Measurements from ENCODE around the gene ITPR2.
"Not testable (repeated sequence)": the region's sequence is repeated elsewhere in the genome, so short reads cannot be mapped to it uniquely, and the experiment has no call there.

Gene ITPR2

DNA sequence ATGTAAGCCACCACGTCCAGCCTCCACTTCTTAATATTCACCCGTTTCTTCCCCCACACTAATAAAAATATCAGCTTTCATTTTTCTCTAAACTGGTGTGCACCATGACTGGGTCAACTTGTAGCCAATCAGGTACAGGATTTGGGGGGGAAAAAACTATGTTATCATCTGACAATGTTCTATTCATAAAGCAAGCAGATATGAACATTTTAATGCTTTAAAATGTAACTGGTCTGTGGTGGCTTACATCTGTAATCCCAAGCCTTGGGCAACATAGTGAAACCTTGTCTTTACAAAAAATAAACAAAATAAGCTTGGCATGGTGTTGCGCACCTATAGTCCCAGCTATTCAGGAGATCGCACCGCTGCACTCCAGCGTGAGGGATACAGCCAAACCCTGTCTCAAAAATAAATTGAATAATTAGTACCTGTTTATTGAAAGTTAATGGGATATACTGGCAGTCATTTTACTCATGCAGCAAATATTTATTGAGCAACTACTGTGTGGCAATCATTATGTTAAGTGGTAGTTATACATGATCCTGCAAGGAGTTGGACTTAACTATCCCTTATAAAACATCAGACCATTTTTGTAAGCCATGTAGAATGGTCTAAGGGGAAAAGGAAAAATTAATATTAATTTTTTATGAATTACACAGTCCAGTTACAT lies 15.3 kb upstream of the ITPR2 start:
- no peak for DNase-seq (ENCODE audit: low read depth)

GRCh38 chr12:26847431-26847830 lies 14.4 kb upstream of the ITPR2 start:
- no peak for DNase-seq (ENCODE audit: low read depth)

- DNase-seq (ENCODE audit: low read depth): no peak
Measured at GRCh38 chr12:26846416-26846815, 13.4 kb upstream of the ITPR2 start.

DNA sequence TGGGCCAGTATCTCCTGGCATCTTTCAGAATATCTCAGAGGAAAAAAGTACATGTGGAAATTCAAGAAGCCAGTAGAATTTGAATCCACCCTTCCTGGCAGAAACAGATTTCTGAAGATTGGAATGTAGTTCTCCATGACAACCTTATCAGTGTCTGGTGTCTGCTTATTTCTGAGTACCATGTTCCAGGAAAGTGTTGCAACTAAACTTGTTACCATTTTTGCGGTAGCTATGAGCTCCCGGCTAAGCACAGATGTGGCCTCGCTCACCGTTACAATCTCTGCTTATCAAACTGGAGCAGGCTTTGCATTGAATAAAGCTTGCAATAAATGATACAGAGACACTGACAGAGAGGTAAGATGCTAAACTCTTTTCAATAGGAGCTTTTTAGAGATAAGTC lies 13.0 kb upstream of the ITPR2 start:
- no peak for DNase-seq (ENCODE audit: low read depth)

DNA sequence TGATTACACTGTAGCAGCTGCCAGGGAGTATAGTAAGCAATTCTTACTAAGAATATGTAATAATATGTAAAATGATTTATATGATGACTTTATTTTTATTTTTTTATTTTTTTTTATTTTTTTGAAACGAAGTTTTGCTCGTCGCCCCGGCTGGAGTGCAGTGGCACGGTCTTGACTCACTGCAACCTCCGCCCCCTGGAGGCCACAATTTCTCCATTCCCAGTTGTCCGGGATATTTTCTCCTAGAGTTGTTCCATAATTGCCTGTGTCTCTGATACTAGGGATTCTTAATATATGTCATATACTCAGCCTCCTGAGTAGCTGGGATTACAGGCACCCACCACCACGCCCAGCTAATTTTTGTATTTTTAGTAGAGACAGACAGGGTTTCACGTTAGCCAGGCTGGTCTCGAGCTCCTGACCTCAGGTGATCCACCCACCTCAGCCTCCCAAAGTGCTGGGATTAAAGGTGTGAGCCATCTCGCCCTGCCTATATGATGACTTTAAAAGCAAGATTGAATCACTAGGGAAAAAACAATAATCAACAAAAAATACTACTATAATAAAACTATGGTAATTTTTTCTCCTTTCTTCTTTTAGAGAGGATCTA lies 12.2 kb upstream of the ITPR2 start:
- no peak for DNase-seq (ENCODE audit: low read depth)

GRCh38 chr12:26843311-26843710 lies 10.3 kb upstream of the ITPR2 start:
- DNase-seq (ENCODE audit: low read depth): no peak

- no peak for DNase-seq (ENCODE audit: low read depth)
Measured at GRCh38 chr12:26841085-26841484, 8.1 kb upstream of the ITPR2 start.

DNA sequence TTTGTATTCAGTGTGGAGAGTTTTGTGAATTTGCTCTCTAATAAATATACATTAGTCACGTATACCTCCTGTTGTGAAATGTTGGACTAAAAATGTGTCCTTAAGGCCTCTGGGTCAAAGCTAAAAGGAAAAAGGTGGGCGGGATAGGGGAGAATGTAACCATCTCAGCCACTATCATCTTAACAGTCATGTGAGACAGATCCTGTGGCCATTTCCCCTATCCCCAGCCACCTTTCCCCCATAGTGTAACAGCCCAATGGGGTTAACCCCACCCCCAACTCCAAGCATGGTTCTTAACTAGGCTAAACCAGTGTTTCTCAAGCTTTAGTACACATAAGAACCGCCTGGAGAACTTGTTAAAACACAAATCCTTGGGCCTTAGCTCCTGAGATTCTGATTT lies 6.5 kb upstream of the ITPR2 start:
- DNase-seq (ENCODE audit: low read depth): no peak

GRCh38 chr12:26838888-26839416 lies 6.0 kb upstream of the ITPR2 start:
- DNase-seq (ENCODE audit: low read depth): no peak

DNA sequence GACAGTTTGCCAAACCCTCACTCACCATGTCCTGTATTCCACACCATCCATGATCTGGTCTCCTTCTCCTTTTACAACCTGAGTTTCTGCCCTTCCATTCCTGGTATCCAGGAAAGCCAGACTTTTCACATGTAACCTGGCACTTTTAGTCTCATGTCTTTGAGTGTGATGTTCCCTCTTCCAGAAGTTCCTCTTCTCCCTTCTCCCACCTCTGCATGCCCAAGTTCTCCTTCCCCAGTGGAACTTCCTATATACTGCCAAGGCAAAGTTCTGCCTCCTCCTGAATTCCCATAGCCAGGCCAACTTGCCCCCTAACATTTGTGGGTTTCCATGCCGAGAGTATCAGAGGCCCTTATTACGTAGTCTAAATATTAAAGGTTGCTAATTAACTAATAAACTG lies 3.2 kb upstream of the ITPR2 start:
- no peak for DNase-seq (ENCODE audit: low read depth)

DNA sequence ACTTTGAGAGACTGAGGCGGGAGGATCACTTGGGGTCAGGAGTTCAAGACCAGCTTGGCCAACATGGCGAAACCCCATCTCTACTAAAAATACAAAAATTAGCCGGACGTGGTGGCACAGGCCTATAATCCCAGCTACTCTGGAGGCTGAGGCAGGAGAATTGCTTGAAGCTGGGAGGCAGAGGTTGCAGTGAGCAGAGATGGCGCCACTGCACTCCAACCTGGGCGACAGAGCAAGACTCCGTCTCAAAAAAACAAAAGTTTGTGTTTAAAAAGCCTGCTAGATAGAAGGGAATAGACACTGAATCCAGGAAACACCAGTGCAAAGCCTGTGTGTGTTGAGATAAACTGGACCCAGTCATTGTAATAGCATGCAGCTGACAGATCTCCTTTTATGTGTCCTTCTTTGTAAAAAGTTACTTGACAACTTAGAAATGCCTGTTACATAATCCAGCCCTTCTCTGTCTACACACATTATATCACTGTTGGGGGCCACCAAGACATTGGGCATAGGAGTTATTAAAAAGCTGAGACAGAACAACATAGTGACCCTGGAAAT lies 1.6 kb upstream of the ITPR2 start:
- DNase-seq (ENCODE audit: low read depth): not testable (repeated sequence)

DNA sequence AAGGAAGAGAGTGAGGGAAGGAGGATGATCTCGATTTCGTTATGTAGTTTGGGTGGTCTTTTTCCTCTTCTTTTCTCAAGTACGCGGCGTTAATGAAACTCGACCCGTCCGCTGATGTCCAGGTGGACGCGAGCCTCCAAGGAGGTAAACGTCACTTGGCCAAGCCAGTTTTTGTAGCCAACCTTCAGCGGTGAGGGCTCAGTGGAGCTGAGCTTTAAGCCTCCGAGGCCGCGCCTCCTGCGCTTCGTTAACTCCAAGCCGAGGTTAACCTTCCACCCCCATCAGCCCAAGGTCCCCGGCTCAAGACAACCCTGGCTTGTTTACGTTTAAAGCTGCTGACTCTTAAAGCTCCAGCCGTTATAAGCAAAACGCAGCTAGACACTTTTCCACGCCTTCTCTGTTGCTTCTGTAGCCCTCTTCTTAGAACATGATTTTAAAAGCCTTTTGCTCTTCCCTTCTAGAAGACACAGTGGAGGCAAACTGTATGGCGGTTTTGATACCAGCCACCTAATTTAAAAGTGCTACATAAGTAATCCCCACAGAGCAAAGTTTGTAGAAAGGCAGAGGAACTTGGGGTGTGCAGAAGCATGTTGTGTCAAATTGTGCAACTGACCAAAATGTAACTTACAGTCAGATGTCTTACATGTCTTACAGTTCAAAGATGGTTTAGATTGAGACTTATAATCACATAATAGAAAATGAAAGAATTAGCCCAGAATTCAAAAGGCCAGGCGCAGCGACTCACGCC lies 923 bp upstream of the ITPR2 start:
- DNase-seq (ENCODE audit: low read depth): peak; percentile 9

DNA sequence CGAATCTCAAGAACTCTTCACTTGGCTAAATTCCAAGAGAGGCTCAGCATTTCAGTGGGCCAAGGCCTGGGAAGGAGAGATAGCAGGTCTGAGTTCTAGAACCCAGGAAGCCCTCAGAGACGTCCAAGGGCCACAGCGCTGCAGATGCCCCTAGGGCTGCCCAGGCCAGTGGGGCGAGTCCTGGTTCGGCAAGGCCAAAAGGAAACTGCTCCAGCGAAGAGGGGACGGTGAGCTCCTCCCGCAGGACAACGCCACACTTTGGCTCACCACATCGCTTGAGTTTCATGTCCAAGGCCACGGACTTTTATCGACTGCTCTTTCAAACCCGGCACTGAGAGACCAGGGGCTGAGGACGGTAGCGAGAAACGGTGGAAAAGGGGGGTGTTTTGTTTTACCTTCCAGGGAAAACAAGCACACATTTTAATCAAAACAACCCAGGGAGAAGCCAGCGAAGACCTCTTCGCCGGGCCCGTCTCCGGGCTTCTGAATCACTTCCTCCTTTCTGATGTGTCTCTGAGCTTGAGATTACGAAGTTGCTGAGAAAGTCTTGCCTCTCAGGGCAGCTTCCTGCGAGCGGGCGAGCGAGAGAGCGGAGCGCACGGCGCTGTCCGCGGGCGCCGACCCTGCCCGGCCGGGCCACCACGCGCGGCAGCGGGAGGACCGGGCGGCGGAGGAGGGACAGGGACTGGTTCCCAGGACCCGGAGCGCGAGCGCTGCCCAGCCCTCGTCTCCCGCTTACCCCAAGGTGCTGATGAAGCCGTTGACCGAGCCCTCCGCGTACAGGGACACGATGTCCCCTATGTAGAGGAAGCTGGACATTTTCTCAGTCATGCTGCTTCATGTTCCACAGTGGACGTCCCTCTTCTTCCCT lies 808 bp downstream of the ITPR2 start:
- DNase-seq (ENCODE audit: low read depth): peak; percentile 42

- DNase-seq (ENCODE audit: low read depth): no peak
Measured at GRCh38 chr12:26830783-26831551, 2.0 kb downstream of the ITPR2 start.

GRCh38 chr12:26830363-26830762 lies 2.6 kb downstream of the ITPR2 start:
- DNase-seq (ENCODE audit: low read depth): no peak

DNA sequence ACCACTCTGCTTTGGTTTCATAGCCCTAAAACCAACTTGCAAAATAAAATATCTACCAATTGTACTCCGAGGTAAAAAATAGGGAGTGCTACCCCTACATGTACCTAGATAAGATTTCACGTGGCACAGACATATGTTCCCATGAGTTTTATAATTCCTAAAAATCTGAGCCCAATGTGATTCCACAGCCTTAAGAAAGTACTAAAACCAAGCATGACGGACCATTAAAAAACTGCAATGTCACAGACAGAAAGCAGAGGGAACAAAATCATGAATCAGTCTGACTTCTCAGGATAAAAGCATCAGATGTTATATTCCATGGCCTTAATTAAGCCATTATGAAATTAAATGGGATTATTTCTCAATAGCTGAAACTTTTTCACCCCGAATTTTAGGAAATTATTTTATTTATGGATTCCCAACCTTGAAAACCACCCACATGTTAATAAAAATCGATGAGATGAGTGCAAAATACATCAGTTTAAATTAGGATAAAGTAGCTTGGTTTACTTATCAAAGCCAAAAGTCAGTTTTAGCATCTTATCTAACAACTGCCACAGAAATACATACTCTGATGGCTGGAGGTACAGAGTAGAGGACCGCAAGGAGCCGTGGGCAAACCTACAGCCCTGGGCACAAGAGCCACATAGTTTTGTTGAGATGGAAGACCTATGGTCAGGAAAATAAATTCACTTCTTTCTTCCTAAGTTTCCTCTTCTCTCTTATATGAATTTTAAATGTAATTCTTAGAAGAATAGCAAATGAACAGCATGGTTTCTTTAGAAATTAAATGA lies 4.5 kb downstream of the ITPR2 start:
- DNase-seq (ENCODE audit: low read depth): no peak

- no peak for DNase-seq (ENCODE audit: low read depth)
Measured at GRCh38 chr12:26826437-26826836, 6.6 kb downstream of the ITPR2 start.

DNA sequence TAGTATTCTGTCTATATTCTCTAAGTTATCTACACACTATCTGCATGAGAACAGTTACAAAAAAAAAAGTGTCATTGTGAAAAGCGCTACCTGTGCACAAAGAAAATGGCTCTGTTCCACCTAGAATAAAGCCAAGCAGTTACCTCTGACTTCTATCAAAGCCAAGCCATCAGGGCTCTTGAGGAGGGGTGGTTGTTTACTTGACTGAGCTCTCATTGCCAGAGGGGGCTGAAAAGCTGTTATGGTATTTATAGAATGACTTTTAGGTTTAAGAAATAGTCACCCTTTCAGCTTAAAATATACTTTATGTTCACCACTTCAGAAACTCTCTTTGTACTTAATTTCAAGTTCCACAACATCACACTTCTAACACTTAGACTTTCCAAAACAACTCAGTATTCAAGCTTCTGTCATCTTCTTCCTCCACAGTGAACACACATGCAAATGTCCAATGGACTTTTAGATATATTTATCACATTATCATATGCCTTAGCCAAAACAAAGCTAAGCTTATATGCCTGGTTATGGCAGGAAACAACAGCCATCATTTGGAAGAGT lies 7.5 kb downstream of the ITPR2 start:
- no peak for DNase-seq (ENCODE audit: low read depth)

DNA sequence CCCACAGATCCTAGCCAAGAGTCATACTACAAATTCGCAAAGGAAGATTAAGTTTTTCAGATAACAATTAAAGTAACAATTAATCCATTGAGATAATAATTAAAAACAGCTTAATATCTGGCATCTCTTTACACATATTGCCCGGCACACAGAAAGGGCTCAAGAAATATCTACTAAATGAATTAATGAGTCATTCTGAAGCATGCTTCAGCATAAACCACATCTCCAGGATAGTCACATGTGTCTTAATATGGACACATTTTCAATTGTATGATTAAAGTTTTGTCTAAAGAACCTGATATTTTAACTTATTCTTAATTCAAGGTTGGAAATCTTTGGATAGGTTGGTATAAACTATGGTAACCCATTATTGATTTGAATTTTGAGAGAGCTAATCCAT lies 9.6 kb downstream of the ITPR2 start:
- DNase-seq (ENCODE audit: low read depth): no peak

DNA sequence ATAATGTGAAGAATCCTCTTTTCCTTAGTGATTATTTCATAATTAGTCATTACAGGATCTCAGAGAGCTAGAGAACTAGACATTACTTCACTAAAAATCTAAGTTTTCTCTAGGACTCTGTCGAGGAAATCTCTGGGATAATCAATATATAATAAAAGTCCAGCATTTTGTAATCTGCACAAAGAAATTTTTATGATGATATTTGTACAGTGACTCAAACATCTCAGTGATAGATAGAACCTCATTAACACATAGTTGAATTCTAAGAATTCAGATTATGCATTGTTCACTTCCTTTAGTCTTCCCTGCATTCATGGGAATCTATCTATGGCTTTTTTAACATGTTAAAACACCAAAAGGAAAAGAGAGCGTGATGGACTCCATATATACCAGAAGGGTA lies 11.0 kb downstream of the ITPR2 start:
- no peak for DNase-seq (ENCODE audit: low read depth)

Measured in activated gamma-delta T cell treated with anti-CD3 and anti-CD28 coated beads, Interleukin-2, amount 50 U/mL, for 16 hours (primary cell).